HG03378 (cell line): ENCODE data around the gene CYP1A2.

Experiments
- ATAC-seq: cut with Tn5 transposase; IDR thresholded peaks from one replicate; pipeline ENCODE4 v1.9.1; 2021; ENCODE audit warnings: mild to moderate bottlenecking, moderate library complexity; ENCODE audit not compliant: unreplicated experiment

Gene CYP1A2

DNA sequence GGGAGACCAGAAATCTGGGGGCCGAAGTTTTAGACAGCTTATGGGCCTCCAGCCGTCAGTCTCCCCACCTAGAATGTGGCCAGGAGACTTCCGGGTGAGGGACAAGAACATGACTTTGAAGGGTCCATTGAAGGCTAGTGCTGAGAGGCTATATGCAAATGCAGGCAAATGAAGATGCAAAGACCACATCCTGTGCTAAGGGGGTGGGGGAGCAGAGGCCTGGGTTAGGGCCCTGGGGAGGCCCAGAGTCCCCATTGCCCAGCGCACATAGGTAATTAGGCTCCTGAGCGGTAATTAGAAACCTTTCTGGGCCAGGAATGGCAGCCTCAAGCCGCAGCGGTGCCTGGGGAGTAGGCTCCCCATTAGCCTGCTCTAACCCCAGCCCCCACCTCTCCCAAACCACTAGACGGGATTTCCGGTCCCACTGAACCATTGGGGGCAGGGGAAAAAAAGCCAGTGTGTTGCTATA is 40.1 kb downstream of the CYP1A2 start:
- ATAC-seq, result peak; percentile 28

DNA sequence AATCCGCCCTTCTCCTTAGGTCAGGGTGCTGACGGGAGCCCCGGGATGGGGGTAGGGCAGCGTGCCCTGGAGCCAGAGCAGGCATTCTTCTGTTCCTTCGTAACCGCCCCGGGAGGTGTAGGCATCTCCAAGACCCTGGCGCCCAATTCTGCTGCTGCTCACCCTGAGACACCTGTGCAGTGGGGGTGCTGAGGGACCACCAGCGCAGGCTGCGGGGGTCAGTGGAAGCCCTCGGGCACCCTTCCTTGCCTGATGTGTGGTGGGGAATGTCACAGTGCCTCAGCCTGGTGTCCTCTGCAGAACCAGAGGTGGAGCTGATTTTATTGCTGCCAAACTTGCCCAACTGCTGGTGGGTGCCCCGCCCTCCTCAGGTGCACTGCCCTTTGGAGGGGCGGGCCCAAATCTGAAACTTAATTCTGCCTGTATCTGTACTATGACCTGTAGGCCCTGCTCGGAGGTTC is 40.6 kb downstream of the CYP1A2 start:
- ATAC-seq, result no peak

DNA sequence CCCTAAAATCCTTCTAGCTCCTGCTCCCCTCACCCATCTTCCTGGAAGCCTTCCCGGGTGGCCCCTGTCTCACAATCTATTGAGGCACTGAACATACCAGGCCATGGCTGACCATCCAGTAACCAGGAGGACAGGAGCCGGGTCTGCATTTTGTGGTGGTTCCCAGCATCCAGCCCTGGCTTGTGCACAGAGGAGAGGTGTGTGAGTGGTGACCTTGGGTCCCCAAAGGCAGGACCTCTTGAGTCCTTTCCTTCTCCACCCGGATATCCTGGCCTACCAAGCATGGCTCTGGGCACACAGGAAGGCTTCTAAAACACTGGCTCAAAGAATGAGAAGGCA is 41.1 kb downstream of the CYP1A2 start:
- ATAC-seq, result no peak

DNA sequence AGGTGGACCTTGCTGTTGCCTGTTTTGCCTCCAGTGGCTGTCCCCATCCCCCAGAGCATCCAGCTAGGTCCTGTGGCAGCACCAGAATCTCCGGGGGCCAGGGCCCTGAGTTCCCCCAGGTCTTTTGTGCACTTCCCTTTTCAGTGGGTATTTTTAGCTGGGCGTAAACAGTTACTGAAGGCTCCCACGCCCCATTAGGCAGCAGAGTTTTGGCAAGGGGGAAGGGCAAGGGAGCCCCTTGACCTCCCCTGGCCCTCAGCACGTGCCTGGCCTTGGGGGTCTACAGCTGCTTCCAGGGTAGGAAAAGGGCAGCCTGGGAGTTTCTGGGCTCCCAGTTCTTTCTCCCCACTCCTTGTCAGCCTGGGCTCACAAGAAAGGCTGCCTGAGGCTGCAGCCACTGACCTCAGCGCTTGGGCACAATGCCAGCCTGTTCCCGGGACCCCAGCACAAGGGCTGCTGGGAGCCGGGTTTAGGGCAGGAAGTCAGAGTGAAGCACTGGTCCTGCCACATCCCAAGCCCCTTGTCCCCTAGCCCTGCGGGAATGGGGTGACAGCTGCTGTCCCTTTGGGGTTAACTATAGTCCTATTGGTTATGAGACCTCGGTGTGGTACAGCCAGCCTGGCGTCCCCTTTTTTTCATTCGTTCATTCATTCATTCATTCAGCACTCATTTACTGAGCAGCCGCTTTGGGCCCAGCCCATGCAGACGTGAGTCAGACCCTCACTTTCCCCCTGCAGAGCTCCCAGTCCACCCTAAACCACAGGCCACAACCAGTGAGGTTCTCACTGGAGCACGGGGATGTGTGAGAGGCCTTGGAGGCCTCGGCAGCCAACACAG is 41.7 kb downstream of the CYP1A2 start:
- no peak for ATAC-seq

DNA sequence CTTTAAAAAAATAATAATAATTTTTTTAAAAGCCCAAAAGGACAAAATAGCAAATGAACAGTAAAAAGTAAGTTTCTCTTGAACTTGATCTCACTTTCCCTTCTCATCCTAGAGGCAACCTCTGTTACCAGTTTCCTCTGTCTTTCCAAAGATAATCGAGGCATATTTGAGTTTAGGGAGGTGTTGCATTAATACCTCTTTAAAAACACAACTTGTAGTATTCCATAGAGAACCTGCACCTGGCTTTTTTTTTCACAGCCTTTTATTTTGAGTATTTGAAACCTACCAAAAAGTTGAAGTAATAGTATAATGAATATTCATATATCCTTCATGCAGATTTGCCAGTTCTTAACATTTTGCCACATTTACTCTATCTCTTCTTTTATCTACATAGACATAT is 42.4 kb downstream of the CYP1A2 start:
- no peak for ATAC-seq

DNA sequence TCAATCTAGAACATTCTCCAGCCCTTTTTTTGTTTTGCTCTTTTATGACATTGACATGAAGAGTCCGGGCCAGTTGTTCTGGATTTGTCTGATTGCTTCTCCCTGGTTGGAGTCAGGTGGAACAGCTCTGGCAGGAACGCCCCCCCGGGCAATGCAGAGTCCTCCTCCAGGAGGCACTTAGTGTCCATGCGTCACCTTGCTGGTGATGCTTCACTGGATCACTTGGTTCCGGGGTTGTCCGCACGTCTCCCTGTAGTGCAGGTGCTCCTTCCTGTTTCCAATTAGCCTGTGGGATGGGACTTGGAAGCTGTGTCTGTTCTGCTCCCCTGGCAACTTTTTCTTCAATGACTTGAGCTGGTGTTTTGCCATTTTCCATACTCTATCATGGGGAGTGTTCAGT is 43.0 kb downstream of the CYP1A2 start:
- no peak for ATAC-seq

DNA sequence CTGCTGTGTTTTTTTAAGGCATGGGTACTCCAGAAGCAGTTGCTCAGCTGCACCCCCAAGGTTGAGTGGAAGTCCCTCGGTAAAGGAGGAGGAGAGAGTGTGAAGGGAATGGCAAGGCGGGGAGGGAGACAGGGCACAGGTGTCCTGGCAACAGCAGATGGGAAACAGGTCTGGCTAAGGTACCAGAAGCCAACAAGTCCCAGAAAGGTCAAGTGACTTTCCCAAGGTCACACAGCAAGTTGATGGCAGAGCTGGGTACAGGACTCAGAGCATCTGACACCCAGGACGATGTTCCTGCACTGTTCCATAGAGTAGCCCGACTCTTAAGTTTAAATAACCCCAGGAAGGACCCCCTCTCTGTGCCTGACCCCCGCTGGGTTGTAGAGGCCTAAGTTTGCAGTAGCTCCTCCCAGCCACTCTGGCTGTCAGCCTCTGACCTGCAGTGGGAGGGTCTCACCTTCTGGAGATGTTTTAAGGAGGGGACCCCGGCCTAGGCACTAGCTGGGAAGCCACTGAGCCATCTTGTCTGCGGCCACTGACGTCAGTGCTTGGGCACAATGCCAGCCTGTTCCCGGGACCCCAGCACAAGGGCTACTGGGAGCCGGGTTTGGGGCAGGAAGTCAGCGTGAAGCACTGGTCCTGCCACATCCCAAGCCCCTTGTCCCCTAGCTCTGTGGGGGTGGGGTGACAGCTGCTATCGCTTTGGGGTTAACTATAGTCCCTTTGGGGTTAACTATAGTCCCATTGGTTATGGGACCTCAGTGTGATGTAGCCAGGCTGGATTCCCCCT is 43.8 kb downstream of the CYP1A2 start:
- ATAC-seq, result no peak

DNA sequence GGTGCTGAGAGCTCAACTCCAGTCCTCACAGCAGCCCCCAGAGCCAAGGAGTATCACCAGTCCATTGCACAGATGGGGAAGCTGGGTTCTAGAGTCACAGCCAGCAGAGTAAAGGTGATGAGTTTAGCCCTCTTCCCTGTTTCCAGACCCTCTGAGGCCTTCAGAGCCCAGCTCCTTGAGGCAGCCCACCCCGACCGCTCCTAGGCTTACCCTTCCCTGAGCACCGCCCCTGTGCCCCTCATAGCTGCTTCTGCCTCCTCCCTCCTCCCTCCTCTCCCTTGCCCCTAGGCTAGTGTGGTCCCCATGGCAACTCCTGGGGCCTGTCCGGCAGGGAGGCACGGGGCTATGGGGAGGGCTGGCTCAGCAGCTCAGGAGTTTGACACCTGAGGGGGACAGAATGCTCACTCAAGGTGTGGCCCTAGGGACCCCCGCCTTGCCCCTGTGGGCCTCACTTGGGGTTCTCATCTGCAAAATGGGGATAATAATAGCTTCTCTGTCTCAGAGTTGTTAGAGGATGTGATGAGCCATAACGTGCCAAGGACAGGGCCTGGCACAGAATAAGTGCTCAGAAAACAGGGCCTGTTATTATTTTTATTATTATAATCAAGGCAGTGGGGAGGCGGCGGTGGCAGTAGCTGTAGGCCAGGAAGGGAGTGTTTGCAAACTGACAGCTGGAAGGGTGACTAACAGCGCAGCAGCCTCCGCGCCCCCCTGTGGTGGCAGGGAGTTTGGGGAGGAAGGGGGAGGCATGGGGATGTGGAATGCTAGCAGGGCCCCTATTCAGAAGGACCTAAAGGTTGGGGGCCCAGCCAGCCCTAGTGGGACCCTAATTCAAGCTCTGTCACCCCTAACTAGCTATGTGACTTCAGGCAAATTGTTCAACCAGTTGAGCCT is 44.7 kb downstream of the CYP1A2 start:
- no peak for ATAC-seq

DNA sequence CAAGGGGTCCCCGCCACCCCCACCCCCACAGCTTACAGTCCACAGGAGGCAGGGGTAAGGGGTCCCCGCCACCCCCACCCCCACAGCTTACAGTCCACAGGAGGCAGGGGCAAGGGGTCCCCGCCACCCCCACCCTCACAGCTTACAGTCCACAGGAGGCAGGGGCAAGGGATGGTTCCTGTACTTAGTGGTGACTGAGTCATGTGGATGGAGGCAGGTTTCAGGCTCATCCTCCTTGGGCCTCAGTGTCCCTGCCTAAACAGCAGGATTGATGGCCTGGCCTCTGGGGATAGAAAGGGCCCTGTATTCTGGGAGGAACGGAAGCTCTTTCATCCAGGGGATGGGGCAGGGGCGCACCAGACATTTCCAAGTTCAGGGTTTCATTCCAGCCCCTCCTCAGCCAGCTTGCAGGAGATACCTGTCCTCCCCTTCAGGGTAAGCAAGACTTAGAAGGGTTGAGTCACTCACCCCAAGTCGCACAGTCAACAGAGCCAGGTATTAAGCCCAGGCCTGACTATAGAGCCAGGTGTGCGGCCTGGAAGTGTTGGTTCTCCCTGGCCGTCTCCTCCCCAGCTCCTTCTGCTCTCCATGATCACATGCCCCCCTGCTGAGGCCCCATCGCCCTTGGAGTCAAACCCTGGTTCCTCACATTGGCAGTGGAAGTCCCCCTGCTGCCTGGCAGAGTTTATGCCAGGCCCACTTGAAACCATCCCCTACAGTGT is 45.8 kb downstream of the CYP1A2 start:
- no peak for ATAC-seq

DNA sequence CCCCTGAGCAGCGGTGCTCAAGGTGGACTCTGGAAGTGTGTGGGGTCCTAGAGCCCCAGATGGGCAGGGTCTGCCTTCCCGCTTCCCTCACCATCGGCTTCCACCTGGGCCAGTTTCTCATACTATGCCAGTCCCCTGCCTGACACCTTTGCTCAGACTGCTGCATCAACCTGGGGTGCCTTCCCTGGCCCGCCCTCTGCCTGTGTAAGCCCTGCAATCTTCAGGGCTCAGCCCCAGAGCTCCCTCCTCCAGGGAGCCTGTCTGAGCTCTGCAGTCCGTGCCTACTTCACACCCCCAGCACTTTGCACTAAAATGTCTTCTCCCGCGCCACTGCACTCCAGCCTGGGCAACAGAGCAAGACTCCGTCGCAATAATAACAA is 46.3 kb downstream of the CYP1A2 start:
- no peak for ATAC-seq

DNA sequence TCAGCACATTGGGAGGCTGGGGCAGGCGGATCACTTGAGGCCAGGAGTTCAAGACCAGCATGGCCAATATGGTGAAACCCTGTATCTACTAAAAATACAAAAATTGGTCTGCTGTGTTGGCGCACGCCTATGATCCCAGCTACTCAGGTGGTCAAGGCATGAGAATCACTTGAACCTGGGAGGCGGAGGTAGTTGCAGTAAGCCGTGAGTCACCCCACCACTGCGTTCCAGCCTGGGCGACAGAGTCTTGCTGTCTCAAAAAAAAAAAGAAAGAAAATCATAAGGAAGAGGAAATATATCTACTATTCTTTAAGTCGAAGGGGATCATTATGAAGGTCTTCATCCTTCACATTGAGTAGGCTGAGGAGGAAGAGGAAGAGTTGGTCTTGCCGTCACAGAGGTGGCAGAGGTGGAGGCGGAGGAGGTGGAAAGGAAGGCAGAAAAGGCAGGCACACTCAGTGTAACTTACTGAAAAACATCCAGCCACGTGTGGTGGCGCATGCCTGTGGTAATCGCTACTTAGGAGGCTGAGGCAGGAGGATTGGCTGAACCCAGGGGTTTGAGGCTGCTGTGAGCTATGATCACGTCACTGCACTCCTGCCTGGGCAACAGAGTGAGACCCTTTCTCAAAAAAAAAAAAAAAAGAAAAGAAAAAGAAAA is 47.5 kb downstream of the CYP1A2 start:
- no peak for ATAC-seq

DNA sequence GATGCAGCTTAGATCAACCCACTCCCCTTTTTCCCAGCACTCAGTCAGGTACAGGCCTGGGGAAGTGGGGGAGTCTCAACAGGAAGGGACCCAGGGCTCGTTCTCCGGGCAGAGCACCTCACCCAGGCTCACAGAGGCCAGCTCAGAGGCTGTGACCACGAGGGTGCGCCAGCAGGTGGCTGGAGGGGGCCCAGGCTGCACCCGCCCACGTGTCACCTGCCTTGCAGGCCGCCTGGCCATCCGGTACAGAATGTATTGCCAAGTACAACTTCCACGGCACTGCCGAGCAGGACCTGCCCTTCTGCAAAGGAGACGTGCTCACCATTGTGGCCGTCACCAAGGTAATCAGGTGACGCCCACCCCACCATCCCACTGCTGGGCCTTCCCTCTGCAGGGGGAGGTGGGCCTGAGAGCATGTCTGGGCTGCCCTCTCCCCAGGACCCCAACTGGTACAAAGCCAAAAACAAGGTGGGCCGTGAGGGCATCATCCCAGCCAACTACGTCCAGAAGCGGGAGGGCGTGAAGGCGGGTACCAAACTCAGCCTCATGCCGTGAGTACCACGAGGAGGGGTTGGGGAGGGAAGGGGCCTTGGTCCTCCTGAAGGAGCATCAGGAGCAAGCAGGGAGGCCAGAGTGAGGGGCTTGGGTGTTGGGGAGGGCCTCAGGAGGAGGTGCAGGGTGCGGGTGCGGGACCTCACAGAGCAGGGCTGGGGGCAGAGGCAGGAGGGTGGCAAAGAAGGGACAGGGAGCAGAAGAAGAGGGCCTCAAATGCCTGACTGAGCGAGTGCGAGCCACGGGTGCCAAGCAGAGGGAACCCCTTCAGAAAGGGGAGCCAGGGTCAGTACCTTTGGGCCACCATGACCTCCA is 50.0 kb downstream of the CYP1A2 start:
- ATAC-seq, result no peak

DNA sequence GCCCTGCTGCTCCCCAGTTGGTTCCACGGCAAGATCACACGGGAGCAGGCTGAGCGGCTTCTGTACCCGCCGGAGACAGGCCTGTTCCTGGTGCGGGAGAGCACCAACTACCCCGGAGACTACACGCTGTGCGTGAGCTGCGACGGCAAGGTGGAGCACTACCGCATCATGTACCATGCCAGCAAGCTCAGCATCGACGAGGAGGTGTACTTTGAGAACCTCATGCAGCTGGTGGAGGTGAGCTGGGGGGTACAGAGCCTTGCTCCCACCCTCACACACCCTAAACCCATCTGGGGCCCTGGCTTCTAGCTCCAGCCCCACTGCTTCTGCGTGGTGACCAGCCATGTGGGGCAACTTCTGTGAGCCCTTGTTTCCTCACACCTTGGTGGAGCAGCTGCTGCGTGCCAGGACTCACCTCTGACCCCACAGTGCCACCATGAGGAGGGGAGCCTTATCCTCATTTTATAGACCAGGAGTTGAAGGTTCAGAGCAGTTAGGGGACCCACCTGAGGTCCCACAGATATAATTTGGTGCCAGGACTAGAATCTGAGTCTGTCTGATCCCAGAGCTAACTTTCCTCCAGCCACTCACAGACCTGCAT is 50.7 kb downstream of the CYP1A2 start:
- ATAC-seq, result no peak

DNA sequence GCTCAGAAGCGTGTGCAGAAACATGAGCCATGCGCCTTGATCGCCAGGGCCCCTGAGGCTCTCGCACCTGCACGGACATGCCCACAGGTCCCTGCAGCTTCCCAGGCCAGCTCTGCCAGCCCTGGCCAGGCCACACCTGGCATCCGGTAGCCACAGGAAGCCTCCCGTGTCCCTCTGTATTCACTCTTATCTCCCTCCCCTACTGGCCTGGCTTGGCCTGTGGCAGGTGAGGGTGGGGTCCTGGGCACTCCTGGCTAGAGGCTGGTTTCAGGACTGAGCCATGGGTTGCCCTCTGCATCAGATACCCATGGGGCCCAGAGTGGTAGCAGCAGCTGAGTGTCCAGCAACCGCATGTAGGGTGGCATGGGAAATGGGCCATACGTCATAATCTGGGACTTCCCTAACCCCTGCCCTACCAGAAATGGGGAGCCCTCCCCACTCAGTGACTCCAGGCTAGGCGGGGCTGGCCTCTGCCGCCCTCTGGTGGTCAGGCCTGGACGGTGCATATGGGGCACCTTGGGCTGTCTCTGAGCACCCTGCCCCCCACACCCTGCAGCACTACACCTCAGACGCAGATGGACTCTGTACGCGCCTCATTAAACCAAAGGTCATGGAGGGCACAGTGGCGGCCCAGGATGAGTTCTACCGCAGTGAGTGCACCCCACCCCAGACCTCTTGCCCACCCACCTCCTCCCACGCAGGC is 51.4 kb downstream of the CYP1A2 start:
- ATAC-seq, result no peak

DNA sequence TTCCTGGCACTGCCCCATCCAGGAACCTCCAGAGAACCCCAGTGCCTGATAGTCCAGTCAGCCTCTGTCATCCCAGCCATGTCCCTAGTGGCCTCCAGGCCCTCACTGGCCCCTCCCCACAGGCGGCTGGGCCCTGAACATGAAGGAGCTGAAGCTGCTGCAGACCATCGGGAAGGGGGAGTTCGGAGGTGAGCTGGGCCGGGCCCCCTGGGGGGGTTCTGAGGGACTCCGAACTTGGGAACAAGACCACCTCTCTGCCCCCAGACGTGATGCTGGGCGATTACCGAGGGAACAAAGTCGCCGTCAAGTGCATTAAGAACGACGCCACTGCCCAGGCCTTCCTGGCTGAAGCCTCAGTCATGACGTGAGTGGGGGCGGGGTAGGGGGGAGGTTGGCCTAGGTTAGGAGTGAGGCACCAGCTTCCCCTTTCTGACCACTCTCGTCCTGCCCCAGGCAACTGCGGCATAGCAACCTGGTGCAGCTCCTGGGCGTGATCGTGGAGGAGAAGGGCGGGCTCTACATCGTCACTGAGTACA is 52.0 kb downstream of the CYP1A2 start:
- ATAC-seq, result no peak

DNA sequence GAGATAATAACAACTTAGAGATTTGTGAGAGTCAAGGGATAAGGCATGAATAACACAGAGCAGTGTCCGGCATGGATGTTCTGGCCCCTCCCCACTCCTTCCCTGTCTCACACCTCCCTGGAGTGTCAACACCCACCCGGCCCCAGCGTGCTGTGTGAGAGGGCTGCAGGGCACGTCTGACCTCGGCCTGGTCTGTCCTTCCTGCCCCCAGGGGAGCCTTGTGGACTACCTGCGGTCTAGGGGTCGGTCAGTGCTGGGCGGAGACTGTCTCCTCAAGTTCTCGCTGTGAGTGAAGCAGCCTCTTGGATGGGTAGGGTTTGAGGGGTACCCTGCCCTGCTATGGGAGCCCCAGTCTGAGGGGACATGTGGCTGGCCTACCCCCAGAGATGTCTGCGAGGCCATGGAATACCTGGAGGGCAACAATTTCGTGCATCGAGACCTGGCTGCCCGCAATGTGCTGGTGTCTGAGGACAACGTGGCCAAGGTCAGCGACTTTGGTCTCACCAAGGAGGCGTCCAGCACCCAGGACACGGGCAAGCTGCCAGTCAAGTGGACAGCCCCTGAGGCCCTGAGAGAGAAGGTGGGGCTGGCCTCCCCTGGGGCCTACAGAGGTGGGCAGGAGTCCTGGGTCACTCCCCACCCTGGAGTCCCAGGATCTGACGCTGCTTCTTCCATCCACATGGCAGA is 52.8 kb downstream of the CYP1A2 start:
- no peak for ATAC-seq

DNA sequence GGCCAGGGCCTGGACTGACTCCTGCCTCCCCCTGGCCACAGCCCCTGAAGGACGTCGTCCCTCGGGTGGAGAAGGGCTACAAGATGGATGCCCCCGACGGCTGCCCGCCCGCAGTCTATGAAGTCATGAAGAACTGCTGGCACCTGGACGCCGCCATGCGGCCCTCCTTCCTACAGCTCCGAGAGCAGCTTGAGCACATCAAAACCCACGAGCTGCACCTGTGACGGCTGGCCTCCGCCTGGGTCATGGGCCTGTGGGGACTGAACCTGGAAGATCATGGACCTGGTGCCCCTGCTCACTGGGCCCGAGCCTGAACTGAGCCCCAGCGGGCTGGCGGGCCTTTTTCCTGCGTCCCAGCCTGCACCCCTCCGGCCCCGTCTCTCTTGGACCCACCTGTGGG is 53.6 kb downstream of the CYP1A2 start:
- ATAC-seq, result no peak
